CD14-positive monocyte (primary cell): Measurements from ENCODE around the gene PTAR1. TPM values are rescaled to one million over a fixed set of nuclear protein-coding genes. Genes with fewer than 3 reads are reported as not detected.

Experiments
- DNase-seq, 3 donors: peaks; one replicate each; pipeline ENCODE4 v3.0.0-alpha.2; 2011 to 2022
- H2AFZ ChIP-seq: 2 replicates; pipeline ENCODE4 v1.6.0; 2012; ENCODE audit warnings: mild to moderate bottlenecking, low read depth, low read length, inconsistent platforms; ENCODE audit not compliant: insufficient read depth, poor library complexity, severe bottlenecking
- H3K27ac ChIP-seq, 2 donors: 1 replicate in 1 of 2; 2 replicates in 1 of 2; pipeline ENCODE4 v1.5.1; 2012 to 2013; ENCODE audit warnings: low read length in 2 of 2, control low read depth in 1 of 2, inconsistent platforms in 1 of 2, low read depth in 1 of 2, mild to moderate bottlenecking in 1 of 2
- H3K27me3 ChIP-seq, 2 donors: one replicate each; pipeline versions ENCODE4 v1.6.0 to v1.6.1; 2011 to 2013; ENCODE audit warnings: low read length in 2 of 2; ENCODE audit not compliant: control insufficient read depth in 2 of 2, insufficient read depth in 2 of 2
- H3K36me3 ChIP-seq, 2 donors: replicated peaks in 1 of 2; 1 replicate in 1 of 2; 2 replicates in 1 of 2; pipeline versions ENCODE4 v1.5.1 to v1.6.1; 2012 to 2013; ENCODE audit warnings: low read length in 2 of 2, control low read depth in 1 of 2, inconsistent platforms in 1 of 2, mild to moderate bottlenecking in 1 of 2; ENCODE audit not compliant: insufficient read depth in 2 of 2, control insufficient read depth in 1 of 2
- H3K4me1 ChIP-seq, 2 donors: 1 replicate in 1 of 2; 2 replicates in 1 of 2; pipeline versions ENCODE4 v1.5.1 to v1.6.1; 2012 to 2013; ENCODE audit warnings: low read length in 2 of 2, control low read depth in 1 of 2, inconsistent platforms in 1 of 2, mild to moderate bottlenecking in 1 of 2, moderate library complexity in 1 of 2; ENCODE audit not compliant: insufficient read depth in 2 of 2, control insufficient read depth in 1 of 2
- H3K4me2 ChIP-seq: replicated peaks from 2 replicates; pipeline ENCODE3; 2012; ENCODE audit warnings: low read length, moderate library complexity, mild to moderate bottlenecking; ENCODE audit not compliant: poor library complexity, severe bottlenecking; ENCODE audit errors: extremely low read depth
- H3K4me3 ChIP-seq, 3 experiments: fragments of 200-600 bp in 1 of 3; sonication (generic) in 1 of 3; replicated peaks in 1 of 3; 1 replicate in 2 of 3; 2 replicates in 1 of 3; pipeline ENCODE4 v1.5.1; 2011 to 2013; ENCODE audit warnings: low read length in 3 of 3, mild to moderate bottlenecking in 3 of 3, control low read depth in 2 of 3, low read depth in 2 of 3, inconsistent platforms in 1 of 3, moderate library complexity in 1 of 3
- H3K79me2 ChIP-seq: 2 replicates; pipeline ENCODE4 v1.6.0; 2012; ENCODE audit warnings: mild to moderate bottlenecking, control low read depth, inconsistent platforms, low read length, moderate library complexity; ENCODE audit not compliant: insufficient read depth
- H3K9ac ChIP-seq: 2 replicates; pipeline ENCODE4 v1.6.0; 2017; ENCODE audit warnings: low read length, mild to moderate bottlenecking; ENCODE audit not compliant: insufficient read depth, poor library complexity, severe bottlenecking
- H3K9me3 ChIP-seq, 2 donors: replicated peaks in 1 of 2; 1 replicate in 1 of 2; 2 replicates in 1 of 2; pipeline versions ENCODE4 v1.5.1 to v1.6.1; 2012 to 2013; ENCODE audit warnings: low read length in 2 of 2, control low read depth in 1 of 2; ENCODE audit not compliant: control insufficient read depth in 1 of 2, insufficient read depth in 1 of 2
- H4K20me1 ChIP-seq: 2 replicates; pipeline ENCODE4 v1.6.0; 2012; ENCODE audit warnings: mild to moderate bottlenecking, low read length, control low read depth, moderate library complexity; ENCODE audit not compliant: insufficient read depth
- H3K27ac Mint-ChIP-seq, 7 donors: one replicate each; pipeline ENCODE4 v1.8.0; 2020; ENCODE audit warnings: mild to moderate bottlenecking in 7 of 7, mixed read lengths in 7 of 7, moderate library complexity in 6 of 7, inconsistent platforms in 2 of 7
- H3K27me3 Mint-ChIP-seq, 3 donors: one replicate each; pipeline ENCODE4 v1.8.0; 2021 to 2022; ENCODE audit warnings: low read depth in 3 of 3, mild to moderate bottlenecking in 3 of 3, mixed read lengths in 3 of 3, moderate library complexity in 3 of 3, inconsistent platforms in 1 of 3
- H3K36me3 Mint-ChIP-seq, 2 donors: one replicate each; pipeline ENCODE4 v1.8.0; 2020; ENCODE audit warnings: mixed read lengths in 2 of 2, inconsistent platforms in 1 of 2, mild to moderate bottlenecking in 1 of 2
- H3K4me1 Mint-ChIP-seq: one replicate; pipeline ENCODE4 v1.8.0; 2020; ENCODE audit warnings: mild to moderate bottlenecking, mixed read lengths
- H3K4me3 Mint-ChIP-seq, 2 donors: one replicate each; pipeline ENCODE4 v1.8.0; 2020; ENCODE audit warnings: mild to moderate bottlenecking in 2 of 2, mixed read lengths in 2 of 2, moderate library complexity in 1 of 2
- H3K9me3 Mint-ChIP-seq, 7 donors: one replicate each; pipeline ENCODE4 v1.8.0; 2020 to 2022; ENCODE audit warnings: mixed read lengths in 7 of 7, mild to moderate bottlenecking in 6 of 7, moderate library complexity in 6 of 7, inconsistent platforms in 2 of 7
- CTCF ChIP-seq: fragments of 200-600 bp; IDR thresholded peaks from one replicate; pipeline ENCODE4 v1.8.0; 2022; ENCODE audit warnings: antibody characterized with exemption, mild to moderate bottlenecking
- WGBS: methylation state at CpG from one replicate; pipeline ENCODE4 v1.1.5; 2013; ENCODE audit warnings: missing lambda C conversion rate; ENCODE audit not compliant: insufficient coverage; 5-methylcytosine and 5-hydroxymethylcytosine counted together
- intact Hi-C, 2 donors: fragments of 100-400 bp; cut with micrococcal nuclease; formaldehyde crosslinking; loops; one replicate each; pipeline versions ENCODE4 v1.15.0 to v1.15.1; 2023
- polyA plus RNA-seq, 3 donors: library from polyadenylated mRNA; depleted of rRNA in 1 of 3; unstranded in 2 of 3; stranded (reverse) in 1 of 3; fragments of 300-500 nt in 2 of 3; fragments of >200 nt in 1 of 3; fragmentation: Illumina TruSeq in 2 of 3; gene quantifications; 1 replicate in 2 of 3; 2 replicates in 1 of 3; pipeline ENCODE4 v1.2.3, GENCODE V29; 2012 to 2021

Gene PTAR1
- polyA plus RNA-seq, 3 donors: 12.3 to 24.6 (median 13.4) TPM

- Histone ChIP-seq H3K4me3 (no peak overlapping the region), H3K27ac (no peak overlapping the region), H3K27me3 (peaks cover 0 to 22% of the 10 kb centered on the region in 2 donors), H3K9ac (no peak overlapping the region), H3K4me1 (peaks cover 14 to 21% of the 10 kb centered on the region in 2 donors), H2AFZ (no peak overlapping the region), H4K20me1 (no peaks in the 10 kb centered on the region), H3K36me3 (no peaks in the 10 kb centered on the region), H3K4me2 (no peak overlapping the region), H3K79me2 (no peaks in the 10 kb centered on the region), H3K9me3 (no peaks in the 10 kb centered on the region)
- Mint-ChIP-seq H3K9me3 (peaks cover 0 to 3% (median 0%) of the 10 kb centered on the region in 7 donors), H3K27me3 (peaks cover 26 to 33% (median 30%) of the 10 kb centered on the region in 3 donors), H3K4me3 (no peak overlapping the region), H3K4me1 (peaks cover 18% of the 10 kb centered on the region), H3K27ac (no peak overlapping the region), H3K36me3 (no peaks in the 10 kb centered on the region)
- no peak for TF ChIP-seq CTCF
- DNase-seq: no peak
- WGBS: 60% methylated on average over 1 of the region's 3 CpGs
- intact Hi-C loops: loop anchor here in 1 of 2 donors (10.0 kb wide), 1 partner anchor 200 kb away; no protein-coding TSS in a partner anchor
Measured at GRCh38 chr9:69674716-69675438, 84.9 kb downstream of the PTAR1 start.

- H3K36me3 ChIP-seq: no peaks in the 10 kb centered on the region
- H3K27ac ChIP-seq: no peak overlapping the region
- no peak for TF ChIP-seq CTCF
- Mint-ChIP-seq H3K27ac (no peak overlapping the region), H3K27me3 (peaks cover 26 to 33% (median 29%) of the 10 kb centered on the region in 3 donors), H3K4me3 (peak overlapping the region; percentile 12 to 35), H3K36me3 (no peaks in the 10 kb centered on the region), H3K9me3 (peaks cover 0 to 3% (median 0%) of the 10 kb centered on the region in 7 donors), H3K4me1 (peaks cover 18% of the 10 kb centered on the region)
- no peak overlapping the region for H2AFZ ChIP-seq
- peaks cover 14 to 21% of the 10 kb centered on the region in 2 donors for H3K4me1 ChIP-seq
- H3K27me3 ChIP-seq: peaks cover 0 to 22% of the 10 kb centered on the region in 2 donors
- no peak overlapping the region for H3K9ac ChIP-seq
- DNase-seq: no peak
- H4K20me1 ChIP-seq: no peaks in the 10 kb centered on the region
- no peaks in the 10 kb centered on the region for H3K9me3 ChIP-seq
- no peak overlapping the region for H3K4me3 ChIP-seq
- no peak overlapping the region for H3K4me2 ChIP-seq
- intact Hi-C loops: loop anchor here in 1 of 2 donors (10.0 kb wide), 1 partner anchor 201 kb away; no protein-coding TSS in a partner anchor
- no peaks in the 10 kb centered on the region for H3K79me2 ChIP-seq
- 85% methylated on average over 11 of the region's 11 CpGs for WGBS
Measured at GRCh38 chr9:69674112-69674685, 85.6 kb downstream of the PTAR1 start.
